Trophoblast cell (in vitro differentiated cells and primary cell): ENCODE results near the gene NAA16.
"Not testable (repeated sequence)": the region's sequence is repeated elsewhere in the genome, so short reads cannot be mapped to it uniquely, and the experiment has no call there.

ENCODE experiments used
- DNase-seq, 2 donors: peaks; one replicate each; pipeline ENCODE4 v3.0.0-alpha.2; 2016
- H2AFZ ChIP-seq: 2 replicates; pipeline ENCODE4 v1.6.1; 2013; ENCODE audit warnings: low read length, moderate library complexity, mild to moderate bottlenecking; ENCODE audit not compliant: insufficient read depth, poor library complexity
- H2AK5ac ChIP-seq: 2 replicates; pipeline ENCODE4 v1.6.1; 2013; ENCODE audit warnings: mild to moderate bottlenecking, low read length
- H2BK120ac ChIP-seq: 2 replicates; pipeline ENCODE4 v1.6.1; 2013; ENCODE audit warnings: low read length, mild to moderate bottlenecking, moderate library complexity; ENCODE audit not compliant: insufficient read depth, poor library complexity
- H2BK12ac ChIP-seq: 2 replicates; pipeline ENCODE4 v1.6.1; 2013; ENCODE audit warnings: mild to moderate bottlenecking, low read length, moderate library complexity
- H2BK5ac ChIP-seq: 2 replicates; pipeline ENCODE4 v1.6.1; 2013; ENCODE audit warnings: low read length, low read depth, moderate library complexity, mild to moderate bottlenecking; ENCODE audit not compliant: poor library complexity
- H3K14ac ChIP-seq: 2 replicates; pipeline ENCODE4 v1.6.1; 2013; ENCODE audit warnings: mild to moderate bottlenecking, low read length
- H3K18ac ChIP-seq: 2 replicates; pipeline ENCODE4 v1.6.1; 2013; ENCODE audit warnings: mild to moderate bottlenecking, low read length
- H3K23ac ChIP-seq: 2 replicates; pipeline ENCODE4 v1.6.1; 2013; ENCODE audit warnings: low read length
- H3K27ac ChIP-seq: 2 replicates; pipeline ENCODE4 v1.5.1; 2013; ENCODE audit warnings: low read depth, mild to moderate bottlenecking, inconsistent platforms, low read length, moderate library complexity
- H3K27me3 ChIP-seq: 2 replicates; pipeline ENCODE4 v1.6.1; 2013; ENCODE audit warnings: inconsistent platforms, mild to moderate bottlenecking, low read length, moderate library complexity; ENCODE audit not compliant: insufficient read depth
- H3K36me3 ChIP-seq, 2 experiments: 1 replicate in 1 of 2; 2 replicates in 1 of 2; pipeline ENCODE4 v1.6.1; 2013; ENCODE audit warnings: low read length in 2 of 2, mild to moderate bottlenecking in 2 of 2, moderate library complexity in 1 of 2; ENCODE audit not compliant: insufficient read depth in 2 of 2, control insufficient read depth in 1 of 2
- H3K4ac ChIP-seq: 2 replicates; pipeline ENCODE4 v1.6.1; 2013; ENCODE audit warnings: low read depth, mild to moderate bottlenecking, low read length, moderate library complexity
- H3K4me1 ChIP-seq, 2 experiments: 1 replicate in 1 of 2; 2 replicates in 1 of 2; pipeline ENCODE4 v1.6.1; 2013; ENCODE audit warnings: low read length in 2 of 2, mild to moderate bottlenecking in 2 of 2, moderate library complexity in 1 of 2; ENCODE audit not compliant: insufficient read depth in 2 of 2, control insufficient read depth in 1 of 2
- H3K4me2 ChIP-seq: 2 replicates; pipeline ENCODE4 v1.6.1; 2013; ENCODE audit warnings: inconsistent platforms, mild to moderate bottlenecking, low read length, moderate library complexity
- H3K4me3 ChIP-seq: 2 replicates; pipeline ENCODE4 v1.5.1; 2013; ENCODE audit warnings: mild to moderate bottlenecking, low read depth, low read length, inconsistent platforms
- H3K79me1 ChIP-seq: one replicate; pipeline ENCODE4 v1.6.1; 2013; ENCODE audit warnings: low read length
- H3K79me2 ChIP-seq: 2 replicates; pipeline ENCODE4 v1.6.1; 2013; ENCODE audit warnings: low read length, mild to moderate bottlenecking; ENCODE audit not compliant: control insufficient read depth, insufficient read depth, poor library complexity
- H3K9ac ChIP-seq: 2 replicates; pipeline ENCODE4 v1.6.1; 2013; ENCODE audit warnings: mild to moderate bottlenecking, low read length
- H3K9me3 ChIP-seq: 2 replicates; pipeline ENCODE4 v1.6.1; 2013; ENCODE audit warnings: low read depth, mild to moderate bottlenecking, control low read depth, inconsistent platforms, low read length; ENCODE audit not compliant: insufficient read depth
- H4K12ac ChIP-seq: 2 replicates; pipeline ENCODE4 v1.6.1; 2013; ENCODE audit warnings: low read depth, mild to moderate bottlenecking, low read length, moderate library complexity
- H4K8ac ChIP-seq: 2 replicates; pipeline ENCODE4 v1.6.1; 2013; ENCODE audit warnings: low read depth, mild to moderate bottlenecking, low read length, moderate library complexity
- H4K91ac ChIP-seq: one replicate; pipeline ENCODE4 v1.6.1; 2013; ENCODE audit warnings: low read depth, mild to moderate bottlenecking, low read length, moderate library complexity
- WGBS: extraction: QIAGEN DNeasy Blood & Tissue Kit; methylation state at CpG from one replicate; pipeline ENCODE4 v1.1.7; 2013; ENCODE audit warnings: missing lambda C conversion rate; ENCODE audit not compliant: insufficient read length, insufficient coverage; ENCODE audit errors: extremely low coverage; 5-methylcytosine and 5-hydroxymethylcytosine counted together

The NAA16 gene

GRCh38 chr13:41279156-41279555 is 31.9 kb upstream of the NAA16 start:
- not testable (repeated sequence) for H2AK5ac ChIP-seq, H3K27me3 ChIP-seq, H3K9me3 ChIP-seq, H3K4me1 ChIP-seq, H3K14ac ChIP-seq, H3K9ac ChIP-seq, H3K18ac ChIP-seq, H3K79me1 ChIP-seq, H3K4ac ChIP-seq, H2AFZ ChIP-seq, H3K79me2 ChIP-seq, H3K27ac ChIP-seq, H2BK5ac ChIP-seq, H3K23ac ChIP-seq, H3K4me3 ChIP-seq, H4K8ac ChIP-seq, DNase-seq, H2BK12ac ChIP-seq, H4K12ac ChIP-seq, H4K91ac ChIP-seq, H2BK120ac ChIP-seq, H3K4me2 ChIP-seq, H3K36me3 ChIP-seq
- WGBS = no CpG with 5 or more reads among the region's 2 CpGs

- Histone ChIP-seq H4K8ac (no peak overlapping the region), H3K9ac (no peak overlapping the region), H4K91ac (no peak overlapping the region), H2AFZ (no peak overlapping the region), H4K12ac (no peak overlapping the region), H2AK5ac (no peak overlapping the region), H3K36me3 (no peaks in the 10 kb centered on the region), H3K4me2 (no peak overlapping the region), H2BK5ac (no peak overlapping the region), H3K27ac (no peak overlapping the region), H3K4me3 (no peak overlapping the region), H3K14ac (no peak overlapping the region), H3K9me3 (no peaks in the 10 kb centered on the region), H3K79me2 (no peaks in the 10 kb centered on the region), H2BK120ac (no peak overlapping the region), H2BK12ac (no peak overlapping the region), H3K27me3 (no peaks in the 10 kb centered on the region), H3K18ac (no peak overlapping the region), H3K79me1 (no peaks in the 10 kb centered on the region), H3K23ac (no peak overlapping the region), H3K4me1 (no peaks in the 10 kb centered on the region), H3K4ac (no peak overlapping the region)
- no CpG with 5 or more reads among the region's 5 CpGs for WGBS
- no peak for DNase-seq
Measured at GRCh38 chr13:41282129-41282571, 28.9 kb upstream of the NAA16 start.

GRCh38 chr13:41284512-41285288 is 26.4 kb upstream of the NAA16 start:
- DNase-seq = peak; percentile 76 to 91
- Histone ChIP-seq H3K4me1 (no peaks in the 10 kb centered on the region), H3K27ac (no peak overlapping the region), H3K79me1 (no peaks in the 10 kb centered on the region), H3K79me2 (no peaks in the 10 kb centered on the region), H3K27me3 (no peaks in the 10 kb centered on the region), H3K4me2 (no peak overlapping the region), H3K14ac (no peak overlapping the region), H3K9me3 (no peaks in the 10 kb centered on the region), H2BK12ac (no peak overlapping the region), H2AFZ (no peak overlapping the region), H2BK5ac (no peak overlapping the region), H3K9ac (no peak overlapping the region), H3K23ac (no peak overlapping the region), H4K91ac (no peak overlapping the region), H2AK5ac (no peak overlapping the region), H4K8ac (no peak overlapping the region), H3K4me3 (no peak overlapping the region), H3K36me3 (no peaks in the 10 kb centered on the region), H2BK120ac (no peak overlapping the region), H3K4ac (no peak overlapping the region), H4K12ac (no peak overlapping the region), H3K18ac (no peak overlapping the region)
- no CpG with 5 or more reads among the region's 13 CpGs for WGBS

- Histone ChIP-seq H4K91ac (no peak overlapping the region), H3K36me3 (no peaks in the 10 kb centered on the region), H4K12ac (no peak overlapping the region), H3K79me1 (no peaks in the 10 kb centered on the region), H2AK5ac (no peak overlapping the region), H3K4me2 (no peak overlapping the region), H3K4me1 (no peaks in the 10 kb centered on the region), H3K27ac (no peak overlapping the region), H3K18ac (no peak overlapping the region), H2BK120ac (no peak overlapping the region), H2BK5ac (no peak overlapping the region), H3K23ac (no peak overlapping the region), H3K27me3 (no peaks in the 10 kb centered on the region), H3K79me2 (no peaks in the 10 kb centered on the region), H4K8ac (no peak overlapping the region), H3K9ac (no peak overlapping the region), H2BK12ac (no peak overlapping the region), H3K4me3 (no peak overlapping the region), H3K4ac (no peak overlapping the region), H3K9me3 (no peaks in the 10 kb centered on the region), H2AFZ (no peak overlapping the region), H3K14ac (no peak overlapping the region)
- no peak for DNase-seq
- no CpG with 5 or more reads among the region's 5 CpGs for WGBS
Measured at GRCh38 chr13:41286370-41286769, 24.7 kb upstream of the NAA16 start.
